ENCODE measurements around the gene APOB. TPM values are rescaled to one million over a fixed set of nuclear protein-coding genes. Genes with fewer than 3 reads are reported as not detected.
A peak's percentile ranks its signal among the peaks of the same experiment; 100 is the strongest.

The APOB gene
- total and polyA plus RNA-seq, 2 of the 13 experiments (the other 11 are each of a cell fraction or from before 2014, with no cell fraction given) = 1,569 to 2,515 TPM

DNA sequence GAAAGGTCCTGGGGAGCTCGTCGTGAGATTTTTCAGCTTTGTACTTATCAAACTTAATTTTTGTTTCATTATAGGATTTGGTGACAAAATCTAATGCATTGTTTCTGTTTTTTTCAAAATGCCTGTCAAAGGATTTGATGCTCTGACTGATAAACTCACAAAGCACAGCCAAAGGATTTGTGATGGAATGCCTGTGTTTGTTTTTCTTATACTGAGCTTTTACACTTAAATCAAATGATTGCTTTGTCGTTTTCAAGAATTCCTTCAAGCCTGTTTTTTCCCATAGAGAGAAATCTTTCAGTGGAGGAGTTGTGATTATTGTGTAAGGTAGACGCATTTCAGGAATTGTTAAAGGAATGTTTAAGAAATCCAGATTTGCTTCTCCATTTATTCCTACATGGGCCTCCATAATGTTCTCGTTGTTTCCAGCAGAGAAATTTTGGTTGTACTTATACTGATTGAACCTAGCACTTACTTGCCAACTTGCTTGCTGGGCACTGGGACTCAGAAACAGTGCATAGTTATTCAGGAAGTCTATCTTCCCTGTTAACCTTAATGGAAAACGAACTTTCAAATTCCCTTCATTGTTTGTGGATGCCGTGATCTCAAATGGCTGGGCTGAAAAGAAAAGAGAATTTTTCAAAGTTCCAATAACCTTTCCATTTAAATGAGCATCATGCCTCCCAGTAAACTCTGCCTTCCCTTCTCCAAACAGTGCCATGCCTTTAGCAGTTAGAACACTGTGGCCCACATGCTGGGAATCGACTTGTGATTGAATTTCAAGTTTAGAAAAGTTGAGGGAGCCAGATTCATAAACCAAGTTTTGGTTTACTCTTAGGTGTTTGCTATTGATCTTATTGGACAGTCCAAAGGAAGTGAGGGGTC lies 36.5 kb downstream of the APOB start (continued):
- TF ChIP-seq MBD4 (IDR thresholded peaks at IDR 0.05; ENCODE audit: borderline replicate concordance, low read length) (peak; percentile 96), ZFP36 (IDR thresholded peaks at IDR 0.05; ENCODE audit: borderline replicate concordance, low read depth, low read length, partially characterized antibody) (no peak), PCBP1 (IDR thresholded peaks at IDR 0.05; ENCODE audit: borderline replicate concordance, low read depth, low read length) (no peak), ZNF607 (CRISPR knock-in tag; IDR thresholded peaks at IDR 0.05; ENCODE audit: borderline replicate concordance) (no peak), KMT2B (CRISPR knock-in tag; IDR thresholded peaks at IDR 0.05) (no peak), ESRRA (CRISPR knock-in tag; IDR thresholded peaks at IDR 0.05; ENCODE audit: low read depth) (no peak), ZNF256 (CRISPR knock-in tag; conservative IDR thresholded peaks at IDR 0.05) (no peak), RBM22 (optimal IDR thresholded peaks at IDR 0.05; ENCODE audit: low read length) (peak; percentile 99), NR2F6 (IDR thresholded peaks at IDR 0.05) (no peak), NR2F6 (CRISPR knock-in tag; IDR thresholded peaks at IDR 0.05) (no peak), NR2F2 (IDR thresholded peaks at IDR 0.05; ENCODE audit: borderline replicate concordance, low read depth) (no peak), ZSCAN29 (CRISPR knock-in tag; conservative IDR thresholded peaks at IDR 0.05) (no peak; the same call in 1 of the 2 replicates), SP1 (IDR thresholded peaks at IDR 0.05) (no peak), SP1 (CRISPR knock-in tag; IDR thresholded peaks at IDR 0.05) (no peak), KAT7 (CRISPR knock-in tag; IDR thresholded peaks at IDR 0.05; ENCODE audit: borderline replicate concordance) (no peak), CBFB (CRISPR knock-in tag; IDR thresholded peaks at IDR 0.05) (0 out of 2 replicates have a peak, but pooled peaks have one; percentile 11), GMEB2 (CRISPR knock-in tag; IDR thresholded peaks at IDR 0.05; ENCODE audit: low read depth) (no peak), YEATS4 (CRISPR knock-in tag; IDR thresholded peaks at IDR 0.05; ENCODE audit: borderline replicate concordance) (no peak)
- TF ChIP-seq, protein P1, sequence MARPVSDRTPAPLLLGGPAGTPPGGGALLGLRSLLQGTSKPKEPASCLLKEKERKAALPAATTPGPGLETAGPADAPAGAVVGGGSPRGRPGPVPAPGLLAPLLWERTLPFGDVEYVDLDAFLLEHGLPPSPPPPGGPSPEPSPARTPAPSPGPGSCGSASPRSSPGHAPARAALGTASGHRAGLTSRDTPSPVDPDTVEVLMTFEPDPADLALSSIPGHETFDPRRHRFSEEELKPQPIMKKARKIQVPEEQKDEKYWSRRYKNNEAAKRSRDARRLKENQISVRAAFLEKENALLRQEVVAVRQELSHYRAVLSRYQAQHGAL (CRISPR knock-in tag; IDR thresholded peaks at IDR 0.05; ENCODE audit: not compliant biosample characterization) = no peak
- TF ChIP-seq, protein P2, sequence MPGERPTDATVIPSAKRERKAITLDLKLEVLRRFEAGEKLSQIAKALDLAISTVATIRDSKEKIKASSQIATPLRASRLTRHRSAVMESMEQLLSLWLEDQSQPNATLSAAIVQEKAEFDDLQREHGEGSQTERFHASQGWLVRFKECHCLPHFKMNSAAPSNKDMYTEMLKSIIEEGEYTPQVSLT (CRISPR knock-in tag; IDR thresholded peaks at IDR 0.05; ENCODE audit: borderline replicate concordance, low read depth) = no peak
- TF ChIP-seq, protein P3, sequence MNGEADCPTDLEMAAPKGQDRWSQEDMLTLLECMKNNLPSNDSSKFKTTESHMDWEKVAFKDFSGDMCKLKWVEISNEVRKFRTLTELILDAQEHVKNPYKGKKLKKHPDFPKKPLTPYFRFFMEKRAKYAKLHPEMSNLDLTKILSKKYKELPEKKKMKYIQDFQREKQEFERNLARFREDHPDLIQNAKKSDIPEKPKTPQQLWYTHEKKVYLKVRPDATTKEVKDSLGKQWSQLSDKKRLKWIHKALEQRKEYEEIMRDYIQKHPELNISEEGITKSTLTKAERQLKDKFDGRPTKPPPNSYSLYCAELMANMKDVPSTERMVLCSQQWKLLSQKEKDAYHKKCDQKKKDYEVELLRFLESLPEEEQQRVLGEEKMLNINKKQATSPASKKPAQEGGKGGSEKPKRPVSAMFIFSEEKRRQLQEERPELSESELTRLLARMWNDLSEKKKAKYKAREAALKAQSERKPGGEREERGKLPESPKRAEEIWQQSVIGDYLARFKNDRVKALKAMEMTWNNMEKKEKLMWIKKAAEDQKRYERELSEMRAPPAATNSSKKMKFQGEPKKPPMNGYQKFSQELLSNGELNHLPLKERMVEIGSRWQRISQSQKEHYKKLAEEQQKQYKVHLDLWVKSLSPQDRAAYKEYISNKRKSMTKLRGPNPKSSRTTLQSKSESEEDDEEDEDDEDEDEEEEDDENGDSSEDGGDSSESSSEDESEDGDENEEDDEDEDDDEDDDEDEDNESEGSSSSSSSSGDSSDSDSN (CRISPR knock-in tag; IDR thresholded peaks at IDR 0.05) = no peak
- TF ChIP-seq, protein P4, sequence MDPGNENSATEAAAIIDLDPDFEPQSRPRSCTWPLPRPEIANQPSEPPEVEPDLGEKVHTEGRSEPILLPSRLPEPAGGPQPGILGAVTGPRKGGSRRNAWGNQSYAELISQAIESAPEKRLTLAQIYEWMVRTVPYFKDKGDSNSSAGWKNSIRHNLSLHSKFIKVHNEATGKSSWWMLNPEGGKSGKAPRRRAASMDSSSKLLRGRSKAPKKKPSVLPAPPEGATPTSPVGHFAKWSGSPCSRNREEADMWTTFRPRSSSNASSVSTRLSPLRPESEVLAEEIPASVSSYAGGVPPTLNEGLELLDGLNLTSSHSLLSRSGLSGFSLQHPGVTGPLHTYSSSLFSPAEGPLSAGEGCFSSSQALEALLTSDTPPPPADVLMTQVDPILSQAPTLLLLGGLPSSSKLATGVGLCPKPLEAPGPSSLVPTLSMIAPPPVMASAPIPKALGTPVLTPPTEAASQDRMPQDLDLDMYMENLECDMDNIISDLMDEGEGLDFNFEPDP (CRISPR knock-in tag; conservative IDR thresholded peaks at IDR 0.05) = 0 out of 2 replicates have a peak, but pooled peaks have one; percentile 51
- TF ChIP-seq, protein P5, sequence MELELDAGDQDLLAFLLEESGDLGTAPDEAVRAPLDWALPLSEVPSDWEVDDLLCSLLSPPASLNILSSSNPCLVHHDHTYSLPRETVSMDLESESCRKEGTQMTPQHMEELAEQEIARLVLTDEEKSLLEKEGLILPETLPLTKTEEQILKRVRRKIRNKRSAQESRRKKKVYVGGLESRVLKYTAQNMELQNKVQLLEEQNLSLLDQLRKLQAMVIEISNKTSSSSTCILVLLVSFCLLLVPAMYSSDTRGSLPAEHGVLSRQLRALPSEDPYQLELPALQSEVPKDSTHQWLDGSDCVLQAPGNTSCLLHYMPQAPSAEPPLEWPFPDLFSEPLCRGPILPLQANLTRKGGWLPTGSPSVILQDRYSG (CRISPR knock-in tag; IDR thresholded peaks at IDR 0.05) = no peak; the same call in none of the 2 replicates

Data from HepG2 (cell line).